GM18508 (cell line): Measurements from ENCODE around the gene ELOA.
"Not testable (repeated sequence)": the region's sequence is repeated elsewhere in the genome, so short reads cannot be mapped to it uniquely, and the experiment has no call there.

Source experiments
- ATAC-seq: cut with Tn5 transposase; IDR thresholded peaks from one replicate; pipeline ENCODE4 v1.9.1; 2021; ENCODE audit warnings: moderate number of reproducible peaks; ENCODE audit not compliant: insufficient read depth, unreplicated experiment

ELOA gene

GRCh38 chr1:23732363-23733224 lies 10.7 kb upstream of the ELOA start:
- ATAC-seq: no peak

GRCh38 chr1:23733281-23733680 lies 10.0 kb upstream of the ELOA start:
- ATAC-seq: not testable (repeated sequence)

- no peak for ATAC-seq
Measured at GRCh38 chr1:23736437-23737134, 6.7 kb upstream of the ELOA start.

- ATAC-seq: no peak
Measured at GRCh38 chr1:23741609-23742008, 1.7 kb upstream of the ELOA start.

GRCh38 chr1:23742670-23743286 lies 493 bp upstream of the ELOA start:
- ATAC-seq: no peak

- ATAC-seq: no peak
Measured at GRCh38 chr1:23745515-23745914, 2.2 kb downstream of the ELOA start.

- no peak for ATAC-seq
Measured at GRCh38 chr1:23748016-23748415, 4.7 kb downstream of the ELOA start.

GRCh38 chr1:23751050-23751814 lies 8.0 kb downstream of the ELOA start:
- no peak for ATAC-seq

GRCh38 chr1:23751815-23752200 lies 8.5 kb downstream of the ELOA start:
- ATAC-seq: no peak

GRCh38 chr1:23752909-23753308 lies 9.6 kb downstream of the ELOA start:
- ATAC-seq: no peak

GRCh38 chr1:23756676-23757075 lies 13.4 kb downstream of the ELOA start:
- no peak for ATAC-seq

GRCh38 chr1:23757812-23758211 lies 14.5 kb downstream of the ELOA start:
- ATAC-seq: no peak

- no peak for ATAC-seq
Measured at GRCh38 chr1:23759277-23759676, 16.0 kb downstream of the ELOA start.

GRCh38 chr1:23763041-23763577 lies 19.8 kb downstream of the ELOA start:
- ATAC-seq: no peak

- ATAC-seq: no peak
Measured at GRCh38 chr1:23768733-23769132, 25.5 kb downstream of the ELOA start.

- ATAC-seq: no peak
Measured at GRCh38 chr1:23772049-23772853, 29.0 kb downstream of the ELOA start.

GRCh38 chr1:23772854-23773242 lies 29.6 kb downstream of the ELOA start:
- ATAC-seq: no peak

- ATAC-seq: no peak
Measured at GRCh38 chr1:23774174-23774880, 31.1 kb downstream of the ELOA start.

- no peak for ATAC-seq
Measured at GRCh38 chr1:23776217-23776616, 32.9 kb downstream of the ELOA start.
